MM.1S (cell line): ENCODE measurements around the gene C21orf91.

Experiments used
- EZH2 ChIP-seq: fragments of 300-600 bp; sonication (generic); optimal IDR thresholded peaks from 2 replicates; pipeline ENCODE3; 2017; ENCODE audit warnings: low read depth, mild to moderate bottlenecking, antibody characterized with exemption, low read length, mixed read lengths
- TF ChIP-seq, protein P1 (sequence below): fragments of 300-600 bp; sonication (generic); IDR thresholded peaks from 2 replicates; pipeline ENCODE4 v1.5.1; 2016; ENCODE audit warnings: antibody characterized with exemption, low read length, mixed read lengths

DNA sequence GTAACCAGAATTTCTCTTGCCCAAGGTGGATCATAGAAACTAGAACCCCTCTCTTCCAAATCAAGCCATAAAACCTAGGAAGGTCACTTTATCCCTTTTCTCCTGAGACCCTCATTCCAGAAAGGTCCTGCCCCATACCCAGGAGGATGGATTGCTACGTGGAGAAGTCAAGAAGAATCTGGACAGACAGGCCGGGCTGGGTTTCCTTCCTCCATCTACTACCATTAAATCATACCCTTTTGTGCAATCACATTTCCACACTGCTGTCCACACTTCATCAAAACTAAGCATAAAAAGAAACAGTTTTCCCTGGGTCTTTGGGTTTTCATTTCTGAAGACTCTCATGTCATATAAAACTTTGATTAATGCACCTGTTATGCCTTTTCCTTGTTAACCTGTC, 65.4 kb downstream of the C21orf91 start:
- TF ChIP-seq, protein P1, sequence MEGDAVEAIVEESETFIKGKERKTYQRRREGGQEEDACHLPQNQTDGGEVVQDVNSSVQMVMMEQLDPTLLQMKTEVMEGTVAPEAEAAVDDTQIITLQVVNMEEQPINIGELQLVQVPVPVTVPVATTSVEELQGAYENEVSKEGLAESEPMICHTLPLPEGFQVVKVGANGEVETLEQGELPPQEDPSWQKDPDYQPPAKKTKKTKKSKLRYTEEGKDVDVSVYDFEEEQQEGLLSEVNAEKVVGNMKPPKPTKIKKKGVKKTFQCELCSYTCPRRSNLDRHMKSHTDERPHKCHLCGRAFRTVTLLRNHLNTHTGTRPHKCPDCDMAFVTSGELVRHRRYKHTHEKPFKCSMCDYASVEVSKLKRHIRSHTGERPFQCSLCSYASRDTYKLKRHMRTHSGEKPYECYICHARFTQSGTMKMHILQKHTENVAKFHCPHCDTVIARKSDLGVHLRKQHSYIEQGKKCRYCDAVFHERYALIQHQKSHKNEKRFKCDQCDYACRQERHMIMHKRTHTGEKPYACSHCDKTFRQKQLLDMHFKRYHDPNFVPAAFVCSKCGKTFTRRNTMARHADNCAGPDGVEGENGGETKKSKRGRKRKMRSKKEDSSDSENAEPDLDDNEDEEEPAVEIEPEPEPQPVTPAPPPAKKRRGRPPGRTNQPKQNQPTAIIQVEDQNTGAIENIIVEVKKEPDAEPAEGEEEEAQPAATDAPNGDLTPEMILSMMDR: no peak
- TF ChIP-seq EZH2: no peak
